Measurements from ENCODE around the gene ZNF804A. TPM values are rescaled to one million over a fixed set of nuclear protein-coding genes. Genes with fewer than 3 reads are reported as not detected.

The ZNF804A gene
- total RNA-seq, 1 experiment from 2014 or later: 0.76 TPM

DNA sequence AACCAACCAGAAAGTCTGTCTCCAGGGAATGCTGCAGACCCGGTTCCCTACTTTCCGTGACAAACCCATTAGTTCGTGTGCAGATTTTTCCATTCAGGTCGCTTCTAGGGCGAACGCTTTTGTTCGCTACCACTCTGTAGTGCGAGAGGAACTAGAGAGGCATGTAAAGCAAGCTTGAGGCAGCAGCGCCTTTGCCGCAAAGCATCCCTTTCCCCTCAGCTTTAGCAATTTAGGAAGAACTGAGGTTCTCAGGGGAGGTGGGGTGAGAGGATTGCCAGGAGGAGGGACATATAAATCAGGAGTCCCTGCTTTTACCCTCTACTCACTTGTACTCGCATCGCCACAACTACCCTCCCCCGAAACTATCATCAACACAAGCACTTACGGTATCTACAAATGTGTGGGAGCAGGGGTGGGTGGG, 748 bp upstream of the ZNF804A start:
- H3K36me3 ChIP-seq: no peaks in the 10 kb centered on the region
- no peaks in the 10 kb centered on the region for H3K9me3 ChIP-seq
- no peaks in the 10 kb centered on the region for H3K27me3 ChIP-seq
- peak overlapping the region; percentile 61 for H3K4me3 ChIP-seq
- DNase-seq: peak; percentile 57

DNA sequence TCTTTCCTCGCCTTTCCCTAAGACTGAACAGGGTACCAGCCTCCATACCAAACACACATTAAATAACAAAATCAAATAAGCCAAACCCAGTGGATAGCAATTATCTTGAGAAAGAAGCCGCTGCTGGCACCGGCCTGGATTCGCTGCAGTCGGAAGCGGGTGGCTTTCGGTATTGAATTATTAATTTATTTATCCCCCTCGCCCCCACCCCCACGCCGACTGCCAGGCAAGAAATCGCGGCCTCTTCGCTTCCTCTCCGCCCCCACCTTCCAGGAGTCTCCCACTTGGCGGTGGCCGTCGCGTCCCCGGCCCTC, 370 bp upstream of the ZNF804A start:
- no peaks in the 10 kb centered on the region for H3K9me3 ChIP-seq
- peak overlapping the region; percentile 61 for H3K4me3 ChIP-seq
- no peaks in the 10 kb centered on the region for H3K27me3 ChIP-seq
- no peaks in the 10 kb centered on the region for H3K36me3 ChIP-seq
- DNase-seq: no peak

DNA sequence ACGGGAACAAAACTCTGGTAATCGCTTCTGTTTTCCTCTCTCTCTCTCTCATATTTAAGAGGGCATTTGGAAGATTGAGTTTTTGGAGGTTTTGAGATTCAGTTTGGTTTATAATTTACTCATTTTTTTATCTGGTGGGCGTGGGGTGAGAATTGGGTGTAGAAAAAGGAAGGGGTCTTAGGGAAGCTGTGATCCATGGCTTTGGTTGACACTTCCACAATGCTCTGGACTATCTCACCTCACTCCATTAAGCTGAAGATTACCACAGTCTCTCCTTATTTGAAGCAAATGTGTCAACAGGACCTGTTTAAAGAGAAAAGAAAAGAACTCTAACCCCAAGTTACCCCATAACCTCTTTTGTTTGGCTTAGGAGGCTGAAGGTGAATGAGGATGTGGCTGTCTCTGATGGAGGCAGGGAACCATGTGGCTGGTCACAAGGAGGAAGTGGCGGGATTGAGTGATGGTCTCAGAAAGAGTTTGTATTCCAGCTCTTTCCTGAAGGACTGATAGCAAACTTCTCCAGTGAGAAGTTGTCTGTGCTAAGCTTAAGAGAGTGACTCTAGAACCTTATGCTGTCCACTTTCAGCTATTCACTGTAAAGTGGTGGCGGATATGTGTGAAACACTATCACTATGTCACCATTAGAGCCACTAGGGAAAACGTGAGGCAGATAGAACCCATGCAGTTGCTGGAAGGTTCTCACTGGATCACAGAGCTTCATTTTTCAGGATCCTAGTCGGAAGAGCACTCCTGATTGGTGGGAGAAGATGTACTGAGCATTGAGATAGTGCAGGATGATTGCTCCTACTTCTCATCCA, 934 bp downstream of the ZNF804A start:
- Histone ChIP-seq H3K9me3 (no peaks in the 10 kb centered on the region), H3K4me3 (peak overlapping the region; percentile 61), H3K27me3 (no peaks in the 10 kb centered on the region), H3K36me3 (no peaks in the 10 kb centered on the region)
- peak; percentile 23 for DNase-seq

DNA sequence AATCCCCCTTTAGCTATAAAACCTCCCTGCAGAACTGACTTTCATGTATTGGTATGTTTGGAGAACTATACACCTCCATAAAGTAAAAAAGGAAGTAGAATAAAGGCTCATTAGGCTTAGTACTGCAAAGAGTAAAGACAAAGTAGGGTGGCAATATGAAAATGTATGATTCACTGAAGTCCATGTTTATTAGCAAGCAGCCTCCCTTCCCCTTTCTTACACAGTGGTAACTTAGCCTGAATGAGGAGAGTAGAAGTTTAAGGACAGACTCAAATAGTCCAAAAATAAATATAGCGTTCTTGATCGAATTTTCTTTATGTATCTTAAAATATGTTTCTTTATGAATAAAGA, 1.5 kb downstream of the ZNF804A start:
- DNase-seq: no peak
- Histone ChIP-seq H3K4me3 (peak overlapping the region; percentile 61), H3K9me3 (no peaks in the 10 kb centered on the region), H3K27me3 (no peaks in the 10 kb centered on the region), H3K36me3 (peaks cover 2% of the 10 kb centered on the region; the same call in 1 of the 2 replicates)

DNA sequence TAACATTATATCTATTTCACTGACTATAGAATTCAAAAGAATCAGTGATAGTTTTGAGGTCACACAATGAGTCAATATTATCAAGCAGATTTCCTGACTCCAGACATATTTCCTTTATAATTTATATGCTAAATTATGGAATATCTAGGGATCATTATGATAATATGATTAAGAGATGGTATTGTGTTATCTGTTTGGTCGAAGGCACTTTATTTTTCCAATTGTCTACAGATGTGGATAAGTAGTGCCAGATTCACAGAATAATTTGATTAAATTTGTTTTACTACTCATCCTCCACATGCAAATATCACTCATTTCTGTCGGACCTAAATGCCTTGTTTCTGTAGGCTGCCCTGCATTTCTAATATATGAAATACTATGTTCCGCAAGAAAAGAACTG, 4.4 kb downstream of the ZNF804A start:
- H3K9me3 ChIP-seq: peaks cover 4% of the 10 kb centered on the region; the same call in 1 of the 2 replicates

DNA sequence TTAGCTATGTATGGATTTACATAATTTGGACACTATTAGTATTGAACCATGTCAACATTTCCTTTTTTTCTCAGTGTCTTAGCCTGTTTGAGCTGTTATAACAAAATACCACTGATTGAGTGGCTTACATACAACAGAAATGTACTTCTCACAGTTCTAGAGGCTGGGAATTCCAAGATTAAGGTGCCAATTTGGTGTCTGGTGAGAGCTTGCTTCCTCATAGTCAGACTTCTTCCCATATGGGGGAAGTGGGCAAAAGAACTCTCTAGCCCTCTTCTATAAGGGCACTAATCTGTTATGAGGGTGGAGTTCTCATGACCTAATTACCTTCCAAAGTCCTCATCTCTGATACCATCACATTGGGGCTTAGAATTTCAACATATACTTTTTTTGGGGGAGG, 12.6 kb downstream of the ZNF804A start:
- no peak for DNase-seq
- H3K4me3 ChIP-seq: no peak overlapping the region

More for the DNA sequence above, 4.4 kb downstream of the ZNF804A start:
- Histone ChIP-seq H3K4me3 (no peak overlapping the region), H3K36me3 (peaks cover 2% of the 10 kb centered on the region; the same call in 1 of the 2 replicates), H3K27me3 (no peaks in the 10 kb centered on the region)
- DNase-seq: no peak

DNA sequence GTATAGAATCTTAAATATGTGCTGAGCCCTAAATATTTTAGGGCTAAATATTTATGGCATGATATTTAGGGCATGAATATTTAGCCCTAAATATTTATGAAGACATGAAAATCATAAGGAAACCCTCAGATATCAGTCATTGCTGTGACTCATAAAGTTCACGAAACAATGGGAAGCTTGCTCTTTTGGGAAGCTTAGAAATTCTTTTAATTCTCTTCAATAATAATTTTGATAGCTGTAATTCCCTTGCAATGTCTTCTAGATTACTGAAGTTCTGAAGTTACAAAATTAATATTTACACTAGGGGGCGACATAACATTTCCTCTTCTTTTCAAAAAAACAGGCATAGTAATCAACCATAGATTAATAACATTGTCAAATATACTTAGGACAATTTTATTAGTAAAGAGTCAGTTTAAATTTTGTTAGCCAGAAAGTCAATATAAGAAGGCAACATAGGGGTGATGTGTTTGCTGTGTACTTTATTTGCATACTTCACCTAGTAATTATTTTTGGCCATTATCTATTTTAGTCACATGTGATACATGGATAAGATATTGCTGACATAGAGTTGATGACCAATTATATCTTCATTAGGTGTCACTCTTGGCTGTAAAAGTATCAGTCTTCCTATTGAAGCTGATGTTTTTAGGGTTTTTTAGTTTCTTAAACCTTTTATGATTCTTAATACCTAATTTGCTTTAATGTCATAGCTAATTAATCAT, 13.2 kb downstream of the ZNF804A start:
- Histone ChIP-seq H3K9me3 (peaks cover 5% of the 10 kb centered on the region), H3K4me3 (no peak overlapping the region), H3K36me3 (peaks cover 6% of the 10 kb centered on the region), H3K27me3 (no peaks in the 10 kb centered on the region)
- DNase-seq: no peak

More for the DNA sequence above, 12.6 kb downstream of the ZNF804A start:
- no peaks in the 10 kb centered on the region for H3K27me3 ChIP-seq
- H3K36me3 ChIP-seq: peaks cover 6% of the 10 kb centered on the region
- H3K9me3 ChIP-seq: peaks cover 5% of the 10 kb centered on the region

DNA sequence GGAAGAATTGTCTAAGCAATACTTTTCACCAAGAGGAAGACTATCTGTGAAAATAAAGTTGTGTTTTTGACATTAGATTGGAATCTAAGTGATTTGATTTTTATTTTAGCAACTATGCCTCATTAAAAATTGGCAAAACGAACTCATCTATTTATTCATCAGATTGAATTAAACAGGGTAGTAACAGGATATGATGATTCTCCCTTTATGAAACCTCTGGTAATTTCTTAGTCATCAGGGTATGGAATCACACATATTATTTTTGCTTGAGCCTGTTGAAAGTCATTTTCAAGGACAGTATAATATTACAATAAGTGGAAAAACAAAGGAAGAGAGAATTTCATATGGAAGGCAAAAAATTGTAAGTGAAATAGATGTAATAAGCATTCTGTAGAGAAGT, 22.0 kb downstream of the ZNF804A start:
- Histone ChIP-seq H3K9me3 (no peaks in the 10 kb centered on the region), H3K4me3 (no peak overlapping the region), H3K27me3 (no peaks in the 10 kb centered on the region), H3K36me3 (no peaks in the 10 kb centered on the region)
- DNase-seq: no peak

DNA sequence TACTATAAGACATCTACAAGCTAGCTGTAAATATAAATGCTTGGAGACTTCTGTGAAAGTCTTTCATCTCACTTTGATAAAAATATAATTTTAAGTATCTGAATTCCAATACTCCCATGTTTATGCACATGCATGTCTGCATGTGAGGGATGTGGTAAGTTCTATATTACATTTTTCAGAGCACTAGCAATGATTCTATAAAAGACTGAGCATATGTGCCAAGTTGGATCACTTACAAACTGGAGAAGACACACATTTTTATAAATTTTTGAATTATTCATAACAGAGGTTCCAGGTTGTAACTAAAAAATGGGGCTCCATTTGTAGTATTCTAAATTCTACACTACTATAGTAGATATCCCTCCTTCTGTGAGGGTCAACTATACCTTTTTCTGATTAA, 26.0 kb downstream of the ZNF804A start:
- DNase-seq: no peak
- Histone ChIP-seq H3K4me3 (no peak overlapping the region), H3K36me3 (no peaks in the 10 kb centered on the region), H3K9me3 (no peaks in the 10 kb centered on the region), H3K27me3 (no peaks in the 10 kb centered on the region)

DNA sequence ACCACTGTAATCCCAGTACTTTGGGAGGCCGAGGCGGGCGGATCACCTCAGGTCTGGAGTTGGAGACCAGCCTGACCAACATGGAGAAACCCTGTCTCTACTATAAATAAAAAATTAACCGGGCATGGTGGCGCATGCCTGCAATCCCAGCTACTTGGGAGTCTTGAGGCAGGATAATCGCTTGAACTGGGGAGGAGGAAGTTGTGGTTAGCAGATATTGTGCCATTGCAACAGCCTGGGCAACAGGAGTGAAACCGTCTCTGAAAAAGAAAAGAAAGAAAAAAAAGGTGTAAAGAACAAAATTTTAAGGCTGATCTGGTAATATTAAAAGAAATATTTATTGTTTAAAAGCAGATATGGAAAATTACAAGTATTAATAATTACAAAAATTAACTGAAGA, 29.7 kb downstream of the ZNF804A start:
- Histone ChIP-seq H3K9me3 (no peaks in the 10 kb centered on the region), H3K27me3 (no peaks in the 10 kb centered on the region)

DNA sequence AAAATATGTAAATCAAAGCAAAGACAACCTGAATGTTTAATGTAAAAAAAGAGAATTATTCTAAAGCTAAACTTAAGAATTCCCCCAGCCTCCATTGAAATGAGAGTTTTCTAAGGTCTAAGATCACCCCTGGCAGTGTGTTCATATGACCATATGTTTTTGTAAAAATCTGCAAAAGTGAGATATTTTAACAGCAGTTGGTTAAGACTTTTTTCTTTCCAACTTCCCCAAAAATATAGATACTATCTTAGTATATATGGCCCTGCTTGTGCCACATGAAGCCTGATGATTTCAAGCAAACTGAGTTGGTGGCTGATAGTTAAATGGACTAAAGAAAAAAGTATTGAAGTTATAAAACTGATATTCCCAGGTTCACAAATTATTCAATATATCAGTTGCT, 35.4 kb downstream of the ZNF804A start:
- Histone ChIP-seq H3K9me3 (no peaks in the 10 kb centered on the region), H3K36me3 (no peaks in the 10 kb centered on the region), H3K27me3 (no peaks in the 10 kb centered on the region), H3K4me3 (no peak overlapping the region)
- no peak for DNase-seq

More for the DNA sequence above, 29.7 kb downstream of the ZNF804A start:
- DNase-seq: no peak
- no peaks in the 10 kb centered on the region for H3K36me3 ChIP-seq
- H3K4me3 ChIP-seq: no peak overlapping the region

DNA sequence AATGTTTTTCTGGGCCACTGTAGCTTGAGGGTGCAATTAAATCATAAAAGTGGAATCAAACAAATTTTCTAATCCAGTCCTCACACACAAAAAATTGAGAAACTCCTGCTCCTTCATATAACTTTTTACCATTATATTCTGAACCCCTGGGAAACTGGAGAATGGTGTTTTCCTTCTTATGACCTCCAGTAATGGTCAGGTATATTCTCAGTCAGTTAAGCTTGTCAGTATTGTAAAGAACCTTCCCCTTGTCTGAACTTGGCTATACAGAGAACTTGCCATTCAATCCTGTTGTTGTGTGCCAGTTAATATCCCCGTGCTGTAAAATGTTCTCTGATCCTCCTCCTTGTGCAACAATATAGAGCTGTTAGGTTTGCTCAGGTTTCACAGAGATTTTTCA, 39.5 kb downstream of the ZNF804A start:
- no peaks in the 10 kb centered on the region for H3K27me3 ChIP-seq
- DNase-seq: no peak
- no peaks in the 10 kb centered on the region for H3K36me3 ChIP-seq
- H3K4me3 ChIP-seq: no peak overlapping the region
- H3K9me3 ChIP-seq: no peaks in the 10 kb centered on the region

DNA sequence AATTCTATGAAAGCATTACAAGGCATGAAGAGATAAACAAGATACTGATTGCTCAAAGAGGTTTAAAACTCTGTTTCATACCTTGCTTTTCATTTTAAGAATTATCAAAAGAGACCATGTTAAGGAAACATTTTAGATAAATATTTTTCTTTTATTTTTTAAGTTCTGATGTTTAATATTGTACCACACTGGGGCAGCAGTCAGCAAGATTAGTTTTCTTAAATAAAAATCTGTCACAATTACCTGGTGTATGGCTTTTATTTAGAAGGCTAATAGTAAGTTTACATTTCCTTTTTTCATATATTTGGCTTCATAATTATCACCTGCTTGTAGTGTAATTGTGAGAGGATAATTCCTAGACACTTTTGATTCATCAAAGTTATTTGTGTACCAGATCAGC, 46.4 kb downstream of the ZNF804A start:
- Histone ChIP-seq H3K4me3 (no peak overlapping the region), H3K27me3 (no peaks in the 10 kb centered on the region), H3K9me3 (peaks cover 9% of the 10 kb centered on the region), H3K36me3 (no peaks in the 10 kb centered on the region)
- DNase-seq: no peak

DNA sequence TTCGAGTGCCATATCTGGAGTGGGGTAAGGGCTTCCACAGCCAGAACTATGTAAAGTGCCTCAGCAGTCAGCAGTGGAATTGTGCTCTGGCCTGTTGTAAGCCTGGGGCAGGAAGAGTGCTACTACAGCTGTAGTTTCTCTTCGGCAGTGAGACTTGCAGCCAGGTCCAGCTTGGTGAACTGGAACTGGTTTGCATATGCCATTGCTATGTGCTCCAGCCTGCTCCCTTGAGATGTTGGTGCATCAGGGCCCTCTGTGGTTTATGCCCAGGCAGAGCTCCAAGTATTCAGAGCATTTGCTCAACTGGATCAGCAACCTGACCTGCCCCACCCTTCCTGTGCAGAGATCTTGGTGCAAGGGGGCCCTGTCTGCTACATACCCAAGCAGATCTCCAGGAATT, 47.8 kb downstream of the ZNF804A start:
- no peaks in the 10 kb centered on the region for H3K27me3 ChIP-seq
- peak; percentile 26 for DNase-seq
- H3K36me3 ChIP-seq: no peaks in the 10 kb centered on the region
- H3K4me3 ChIP-seq: no peak overlapping the region
- H3K9me3 ChIP-seq: peaks cover 9% of the 10 kb centered on the region

DNA sequence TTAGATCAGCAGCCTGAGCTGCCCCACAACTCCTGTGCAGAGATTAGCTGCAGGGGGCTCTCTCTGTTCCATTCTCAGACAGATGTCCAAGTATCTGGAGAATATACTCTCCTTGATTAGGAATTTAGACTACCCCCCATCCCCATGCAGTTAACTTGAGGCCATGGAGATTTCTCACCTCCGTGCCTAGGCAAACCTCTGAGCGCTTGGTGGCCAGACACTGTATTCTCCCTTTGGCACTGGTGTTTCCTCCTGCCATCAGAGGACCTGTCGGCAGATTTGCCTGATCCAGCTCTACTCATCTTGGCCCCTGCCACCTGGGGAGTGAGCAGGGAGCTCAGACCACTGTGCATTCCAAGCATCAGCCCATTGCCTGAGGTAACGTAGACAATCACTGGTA, 48.3 kb downstream of the ZNF804A start:
- no peak for DNase-seq
- H3K4me3 ChIP-seq: no peak overlapping the region
- peaks cover 9% of the 10 kb centered on the region for H3K9me3 ChIP-seq
- H3K36me3 ChIP-seq: no peaks in the 10 kb centered on the region
- H3K27me3 ChIP-seq: no peaks in the 10 kb centered on the region

DNA sequence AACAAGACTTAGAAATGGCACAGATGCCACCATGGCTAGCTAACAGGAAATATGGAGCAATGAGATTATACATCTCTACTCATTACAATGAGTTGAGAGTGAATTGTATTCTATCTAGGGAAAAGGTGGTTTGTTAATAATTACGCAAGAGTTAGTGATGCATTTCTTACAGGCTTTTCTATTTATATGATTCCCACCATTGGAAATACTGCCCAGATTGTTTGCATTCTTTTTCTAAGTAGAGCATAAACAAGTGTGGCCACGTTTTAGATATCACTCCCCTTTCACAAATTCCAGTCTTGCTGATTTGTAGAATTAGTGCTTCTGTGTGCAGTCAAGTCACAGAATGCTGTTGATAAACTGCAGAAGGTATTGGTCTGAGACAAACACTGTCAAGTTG, 56.6 kb downstream of the ZNF804A start:
- no peak overlapping the region for H3K4me3 ChIP-seq
- DNase-seq: no peak

DNA sequence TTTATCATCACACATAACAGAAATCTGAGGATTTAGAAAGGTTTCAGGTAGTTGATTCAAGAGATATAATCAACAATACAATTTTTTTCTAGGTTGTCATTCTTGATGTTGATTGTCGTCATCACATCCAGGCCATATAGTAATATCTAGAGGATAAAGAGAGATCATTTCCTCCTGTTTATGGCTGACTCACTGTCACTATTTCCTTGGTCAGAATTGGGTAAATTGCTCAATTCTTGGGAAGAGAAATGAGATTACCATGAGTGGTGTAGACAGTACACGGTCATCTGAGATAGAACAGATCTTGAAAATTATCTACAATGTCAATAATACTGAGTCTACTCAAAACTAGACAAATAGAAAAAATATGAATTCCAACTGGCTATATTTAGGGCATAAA, 78.8 kb downstream of the ZNF804A start:
- H3K4me3 ChIP-seq: no peak overlapping the region
- no peaks in the 10 kb centered on the region for H3K27me3 ChIP-seq
- no peak for DNase-seq
- no peaks in the 10 kb centered on the region for H3K36me3 ChIP-seq
- no peaks in the 10 kb centered on the region for H3K9me3 ChIP-seq

More for the DNA sequence above, 56.6 kb downstream of the ZNF804A start:
- Histone ChIP-seq H3K36me3 (no peaks in the 10 kb centered on the region), H3K9me3 (no peaks in the 10 kb centered on the region), H3K27me3 (no peaks in the 10 kb centered on the region)

Data from MG63 (cell line).